ENCODE results near the gene SIAE. TPM values are rescaled to one million over a fixed set of nuclear protein-coding genes. Genes with fewer than 3 reads are reported as not detected.

Gene SIAE
- total and polyA plus RNA-seq, 10 of the 15 experiments (the other 5 are each of a cell fraction or from before 2014, with no cell fraction given) = 0.93 to 6.9 (median 4.2) TPM

DNA sequence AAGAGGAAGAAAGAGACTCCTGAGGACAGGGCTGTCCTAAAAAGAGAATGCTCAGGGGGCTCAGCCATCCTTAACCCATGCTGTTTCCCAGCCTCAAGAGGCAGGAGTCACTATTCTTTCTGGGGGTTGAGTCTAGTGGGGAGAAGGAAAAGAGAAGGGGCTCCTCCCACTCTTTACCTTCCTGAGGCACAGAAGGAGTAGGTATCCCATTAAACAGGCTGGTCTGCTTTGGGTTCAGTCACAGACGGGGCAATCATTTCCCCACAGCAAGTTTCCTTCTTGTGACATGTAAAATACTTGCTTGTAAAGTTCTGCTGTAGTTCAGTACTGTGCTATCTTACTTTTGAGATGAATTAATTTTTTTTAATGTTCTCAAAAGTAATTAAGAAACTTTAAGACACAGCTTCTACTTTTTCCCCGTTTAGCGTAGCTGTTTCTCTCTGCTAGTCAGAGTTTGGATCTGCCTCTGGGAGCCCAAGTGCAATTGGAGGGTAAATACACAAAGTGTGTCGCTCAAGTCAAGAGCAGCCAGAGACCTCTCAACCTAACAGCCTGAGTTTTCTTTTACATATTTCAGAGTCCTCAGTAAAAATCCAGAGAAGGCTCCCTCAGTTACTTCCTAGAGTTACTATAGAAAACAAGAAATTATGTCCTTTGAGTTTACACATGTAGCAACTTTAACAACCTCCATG is 88.7 kb downstream of the SIAE start (continued):
- TF ChIP-seq RELB (IDR thresholded peaks at IDR 0.05; ENCODE audit: low read depth) (no peak), POLR2A (IDR thresholded peaks at IDR 0.05; ENCODE audit: low read depth, low read length) (no peak), MYC (IDR thresholded peaks at IDR 0.05; ENCODE audit: insufficient read depth, insufficient read length, insufficient replicate concordance, low read length, severe bottlenecking) (no peak)

DNA sequence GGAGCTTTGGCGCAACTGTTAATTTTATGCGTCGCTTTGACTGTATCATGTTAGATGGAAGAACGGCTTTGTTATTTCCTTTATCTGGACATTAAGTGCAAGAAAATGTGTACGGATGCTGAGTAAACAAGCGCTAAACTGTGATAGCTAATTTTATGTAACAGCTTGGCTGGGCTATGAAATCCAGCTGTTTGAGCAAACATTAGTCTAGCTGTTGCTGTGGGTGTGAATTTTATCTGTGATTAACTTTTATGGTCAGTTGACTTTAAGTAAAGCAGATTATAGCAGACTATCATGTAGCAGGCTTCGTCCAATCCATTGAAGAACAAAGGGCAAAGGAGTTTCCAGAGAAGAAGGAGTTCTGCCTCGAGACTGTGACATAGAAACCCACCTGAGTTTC is 89.8 kb downstream of the SIAE start:
- 62% methylated on average over 8 of the region's 8 CpGs for WGBS (ENCODE audit: insufficient coverage, insufficient replicate concordance, low lambda C conversion rate, missing lambda C conversion rate)
- H3K4me1 ChIP-seq (ENCODE audit: control insufficient read depth, insufficient read depth, low read length) = no peaks in the 10 kb centered on the region
- no peak overlapping the region for H3K27ac ChIP-seq (ENCODE audit: control insufficient read depth, insufficient read depth)
- no peaks in the 10 kb centered on the region for H3K9me3 ChIP-seq (replicated peaks; ENCODE audit: control insufficient read depth, insufficient read depth, low read length)
- no peak overlapping the region for H2AFZ ChIP-seq (ENCODE audit: control insufficient read depth, low read depth, low read length)
- POLR2A ChIA-PET = no interaction called here
- SMC1A ChIA-PET (ENCODE audit: uncharacterized antibody, unreplicated experiment) = interaction anchor here (0.9 kb wide), 1 partner anchor 253 kb away, joined by 3 read pairs; no protein-coding TSS in a partner anchor
- no peak for TF ChIP-seq JUNB (IDR thresholded peaks at IDR 0.05)
- TF ChIP-seq, protein P1, sequence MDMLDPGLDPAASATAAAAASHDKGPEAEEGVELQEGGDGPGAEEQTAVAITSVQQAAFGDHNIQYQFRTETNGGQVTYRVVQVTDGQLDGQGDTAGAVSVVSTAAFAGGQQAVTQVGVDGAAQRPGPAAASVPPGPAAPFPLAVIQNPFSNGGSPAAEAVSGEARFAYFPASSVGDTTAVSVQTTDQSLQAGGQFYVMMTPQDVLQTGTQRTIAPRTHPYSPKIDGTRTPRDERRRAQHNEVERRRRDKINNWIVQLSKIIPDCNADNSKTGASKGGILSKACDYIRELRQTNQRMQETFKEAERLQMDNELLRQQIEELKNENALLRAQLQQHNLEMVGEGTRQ (IDR thresholded peaks at IDR 0.05; ENCODE audit: borderline replicate concordance, low read depth, low read length) = no peak
- TF ChIP-seq, protein P2, sequence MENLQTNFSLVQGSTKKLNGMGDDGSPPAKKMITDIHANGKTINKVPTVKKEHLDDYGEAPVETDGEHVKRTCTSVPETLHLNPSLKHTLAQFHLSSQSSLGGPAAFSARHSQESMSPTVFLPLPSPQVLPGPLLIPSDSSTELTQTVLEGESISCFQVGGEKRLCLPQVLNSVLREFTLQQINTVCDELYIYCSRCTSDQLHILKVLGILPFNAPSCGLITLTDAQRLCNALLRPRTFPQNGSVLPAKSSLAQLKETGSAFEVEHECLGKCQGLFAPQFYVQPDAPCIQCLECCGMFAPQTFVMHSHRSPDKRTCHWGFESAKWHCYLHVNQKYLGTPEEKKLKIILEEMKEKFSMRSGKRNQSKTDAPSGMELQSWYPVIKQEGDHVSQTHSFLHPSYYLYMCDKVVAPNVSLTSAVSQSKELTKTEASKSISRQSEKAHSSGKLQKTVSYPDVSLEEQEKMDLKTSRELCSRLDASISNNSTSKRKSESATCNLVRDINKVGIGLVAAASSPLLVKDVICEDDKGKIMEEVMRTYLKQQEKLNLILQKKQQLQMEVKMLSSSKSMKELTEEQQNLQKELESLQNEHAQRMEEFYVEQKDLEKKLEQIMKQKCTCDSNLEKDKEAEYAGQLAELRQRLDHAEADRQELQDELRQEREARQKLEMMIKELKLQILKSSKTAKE (IDR thresholded peaks at IDR 0.05; ENCODE audit: low read depth, poor library complexity, severe bottlenecking) = no peak
- TF ChIP-seq SMARCA5 (IDR thresholded peaks at IDR 0.05) = no peak
- TF ChIP-seq POLR2AphosphoS5 (IDR thresholded peaks at IDR 0.05; ENCODE audit: low read length) = no peak
- TF ChIP-seq, protein P3, sequence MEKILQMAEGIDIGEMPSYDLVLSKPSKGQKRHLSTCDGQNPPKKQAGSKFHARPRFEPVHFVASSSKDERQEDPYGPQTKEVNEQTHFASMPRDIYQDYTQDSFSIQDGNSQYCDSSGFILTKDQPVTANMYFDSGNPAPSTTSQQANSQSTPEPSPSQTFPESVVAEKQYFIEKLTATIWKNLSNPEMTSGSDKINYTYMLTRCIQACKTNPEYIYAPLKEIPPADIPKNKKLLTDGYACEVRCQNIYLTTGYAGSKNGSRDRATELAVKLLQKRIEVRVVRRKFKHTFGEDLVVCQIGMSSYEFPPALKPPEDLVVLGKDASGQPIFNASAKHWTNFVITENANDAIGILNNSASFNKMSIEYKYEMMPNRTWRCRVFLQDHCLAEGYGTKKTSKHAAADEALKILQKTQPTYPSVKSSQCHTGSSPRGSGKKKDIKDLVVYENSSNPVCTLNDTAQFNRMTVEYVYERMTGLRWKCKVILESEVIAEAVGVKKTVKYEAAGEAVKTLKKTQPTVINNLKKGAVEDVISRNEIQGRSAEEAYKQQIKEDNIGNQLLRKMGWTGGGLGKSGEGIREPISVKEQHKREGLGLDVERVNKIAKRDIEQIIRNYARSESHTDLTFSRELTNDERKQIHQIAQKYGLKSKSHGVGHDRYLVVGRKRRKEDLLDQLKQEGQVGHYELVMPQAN (conservative IDR thresholded peaks at IDR 0.05) = no peak
- no peak for TF ChIP-seq CEBPB (IDR thresholded peaks at IDR 0.05; ENCODE audit: borderline replicate concordance in 1 of 2, low read depth in 2 of 2, low read length in 2 of 2)
- TF ChIP-seq TCF3 (IDR thresholded peaks at IDR 0.05; ENCODE audit: borderline replicate concordance, insufficient read depth, low read depth, low read length) = no peak
- H3K4me2 ChIP-seq (ENCODE audit: control insufficient read depth, insufficient read depth) = no peak overlapping the region
- in situ Hi-C loops (cut with MboI) = loop anchor here (10.0 kb wide), 1 partner anchor 509 kb away; no protein-coding TSS in a partner anchor
- no peak for FAIRE-seq
- no TSS peak for BruUV-seq (replicated peaks)
- H3K9ac ChIP-seq (ENCODE audit: control insufficient read depth, insufficient read depth, low read length) = no peak overlapping the region
- RAD21 ChIA-PET (ENCODE audit: unreplicated experiment) = interaction anchor here (1.3 kb wide), 1 partner anchor 165 kb away, joined by 3 read pairs; no protein-coding TSS in a partner anchor
- H3K27me3 ChIP-seq (replicated peaks in 1 of 2; ENCODE audit: control insufficient read depth in 2 of 2, insufficient read depth in 2 of 2, low read length in 1 of 2) = no peaks in the 10 kb centered on the region; a peak in 1 of 4 replicates
- intact Hi-C loops (cut with micrococcal nuclease; ENCODE audit: unreplicated experiment) = no loop called here
- no peaks in the 10 kb centered on the region for H3K36me3 ChIP-seq (ENCODE audit: control insufficient read depth in 2 of 2, insufficient read depth in 2 of 2, low read length in 1 of 2)
- no peaks in the 10 kb centered on the region for H4K20me1 ChIP-seq (ENCODE audit: control insufficient read depth, insufficient read depth)
- no peaks in the 10 kb centered on the region for H3K79me2 ChIP-seq (ENCODE audit: control insufficient read depth, insufficient read depth, low read length)
- no peak overlapping the region for H3K4me3 ChIP-seq
- no peak for ATAC-seq
- DNase-seq (ENCODE audit: low read depth, low spot score) = no peak
- CTCF ChIA-PET = interaction anchor here (1.0 to 2.8 kb wide), 7 partner anchors 11 to 515 kb away, joined by 3 to 32 read pairs (median 5); no protein-coding TSS in a partner anchor
